Fibroblast of lung (primary cell): Measurements from ENCODE around the gene ARHGAP28. TPM values are rescaled to one million over a fixed set of nuclear protein-coding genes. Genes with fewer than 3 reads are reported as not detected.

ENCODE experiments used
- DNase-seq, 2 donors: peaks; one replicate each; pipeline versions ENCODE4 v3.0.0 to v3.0.0-alpha.2; 2010; ENCODE audit warnings: low read depth in 2 of 2
- H2AFZ ChIP-seq: 2 replicates; pipeline ENCODE4 v1.5.1; 2012; ENCODE audit warnings: low read length, control low read depth, inconsistent platforms
- H3K27ac ChIP-seq: 2 replicates; pipeline ENCODE4 v1.5.1; 2011; ENCODE audit warnings: low read length, control low read depth; ENCODE audit not compliant: insufficient read depth
- H3K27me3 ChIP-seq: 2 replicates; pipeline ENCODE4 v1.5.1; 2011; ENCODE audit warnings: mild to moderate bottlenecking, low read length; ENCODE audit not compliant: control insufficient read depth, insufficient read depth
- H3K36me3 ChIP-seq: 2 replicates; pipeline ENCODE4 v1.5.1; 2011; ENCODE audit warnings: low read length; ENCODE audit not compliant: control insufficient read depth, insufficient read depth
- H3K4me1 ChIP-seq: 2 replicates; pipeline ENCODE4 v1.5.1; 2011; ENCODE audit warnings: low read length; ENCODE audit not compliant: control insufficient read depth, insufficient read depth; ENCODE audit errors: extremely low read depth
- H3K4me2 ChIP-seq: 2 replicates; pipeline ENCODE4 v1.5.1; 2011; ENCODE audit warnings: low read length, control low read depth; ENCODE audit not compliant: insufficient read depth; ENCODE audit errors: extremely low read depth
- H3K4me3 ChIP-seq, 4 experiments: fragments of 200-600 bp in 1 of 4; sonication (generic) in 1 of 4; replicated peaks in 1 of 4; 2 replicates each; pipeline ENCODE4 v1.5.1; 2011 to 2016; ENCODE audit warnings: low read length in 4 of 4, low read depth in 3 of 4, mild to moderate bottlenecking in 3 of 4, control low read depth in 2 of 4, inconsistent platforms in 1 of 4, mixed read lengths in 1 of 4; ENCODE audit not compliant: insufficient read depth in 1 of 4; ENCODE audit errors: control extremely low read depth in 1 of 4
- H3K79me2 ChIP-seq: 2 replicates; pipeline ENCODE4 v1.5.1; 2012; ENCODE audit warnings: mild to moderate bottlenecking, low read length, inconsistent platforms; ENCODE audit not compliant: control insufficient read depth, insufficient read depth
- H3K9ac ChIP-seq: 2 replicates; pipeline ENCODE4 v1.5.1; 2011; ENCODE audit warnings: mild to moderate bottlenecking, low read length, control low read depth; ENCODE audit not compliant: insufficient read depth
- H3K9me3 ChIP-seq: 2 replicates; pipeline ENCODE4 v1.5.1; 2012; ENCODE audit warnings: low read depth, low read length; ENCODE audit not compliant: control insufficient read depth, insufficient read depth
- H4K20me1 ChIP-seq: 2 replicates; pipeline ENCODE4 v1.5.1; 2011; ENCODE audit warnings: low read length; ENCODE audit not compliant: control insufficient read depth, insufficient read depth; ENCODE audit errors: extremely low read depth
- CTCF ChIP-seq, 2 donors: IDR thresholded peaks in 1 of 2; conservative IDR thresholded peaks in 1 of 2; 1 replicate in 1 of 2; 2 replicates in 1 of 2; pipeline ENCODE4 v1.5.1; 2011 to 2012; ENCODE audit warnings: low read length in 2 of 2, control low read depth in 1 of 2, inconsistent platforms in 1 of 2, low read depth in 1 of 2, mild to moderate bottlenecking in 1 of 2
- EZH2 ChIP-seq: IDR thresholded peaks from 2 replicates; pipeline ENCODE4 v1.5.1; 2012; ENCODE audit warnings: low read length, control low read depth, mild to moderate bottlenecking; ENCODE audit errors: missing control alignments
- polyA plus RNA-seq, 2 donors: library from polyadenylated mRNA; depleted of rRNA in 1 of 2; stranded (reverse) in 1 of 2; unstranded in 1 of 2; fragments of >200 nt; gene quantifications; 2 replicates each; pipeline ENCODE4 v1.2.1, GENCODE V29; 2011 to 2012; ENCODE audit warnings: missing spikeins in 1 of 2
- total RNA-seq: library from RNA; depleted of rRNA; stranded (reverse); fragments of >200 nt; gene quantifications from 2 replicates; pipeline ENCODE4 v1.2.1, GENCODE V29; 2014

Gene ARHGAP28
- total and polyA plus RNA-seq, 2 donors (not counting 1 experiment from before 2014, with no cell fraction given): 3.3 to 35.0 TPM

DNA sequence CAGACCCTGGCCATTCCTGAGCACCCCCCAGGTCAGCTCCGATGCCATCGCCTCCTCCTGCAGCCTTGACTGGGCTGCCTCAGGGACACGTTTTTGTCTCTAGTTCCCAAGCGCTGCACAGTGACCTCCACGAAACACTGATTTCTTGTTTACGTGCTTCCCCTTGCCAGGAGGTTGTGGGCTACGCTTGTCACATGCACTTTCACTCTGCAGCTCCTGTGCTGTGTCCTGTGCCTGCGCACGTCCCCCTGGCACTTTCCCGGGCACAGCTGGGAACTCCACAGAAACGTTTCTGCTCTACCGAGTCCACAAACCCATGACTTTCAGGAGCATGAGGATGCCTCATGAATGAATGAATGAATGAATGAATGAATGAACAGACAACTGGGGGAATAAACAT is 227.5 kb downstream of the ARHGAP28 start:
- no peak overlapping the region for H3K4me2 ChIP-seq
- H3K4me3 ChIP-seq: no peak overlapping the region
- H3K27me3 ChIP-seq: no peaks in the 10 kb centered on the region
- no peaks in the 10 kb centered on the region for H3K4me1 ChIP-seq
- no peak for DNase-seq
- no peaks in the 10 kb centered on the region for H4K20me1 ChIP-seq
- no peak overlapping the region for H3K27ac ChIP-seq
- H3K9ac ChIP-seq: no peak overlapping the region
- TF ChIP-seq CTCF (conservative IDR thresholded peaks at IDR 0.05 in 1 of 2, IDR thresholded peaks at IDR 0.05 in 1 of 2; ENCODE audit: low read depth in 1 of 2, low read length in 2 of 2) (no peak), EZH2 (no peak)
- H3K9me3 ChIP-seq: no peaks in the 10 kb centered on the region
- H3K79me2 ChIP-seq: no peaks in the 10 kb centered on the region
- H3K36me3 ChIP-seq: no peaks in the 10 kb centered on the region
- H2AFZ ChIP-seq: no peak overlapping the region

GRCh38 chr18:6959110-6959509 is 229.6 kb downstream of the ARHGAP28 start:
- H4K20me1 ChIP-seq: no peaks in the 10 kb centered on the region
- H3K4me2 ChIP-seq: no peak overlapping the region
- H3K9ac ChIP-seq: no peak overlapping the region
- H3K27me3 ChIP-seq: no peaks in the 10 kb centered on the region
- DNase-seq: no peak
- H3K79me2 ChIP-seq: no peaks in the 10 kb centered on the region
- no peaks in the 10 kb centered on the region for H3K36me3 ChIP-seq
- no peak overlapping the region for H2AFZ ChIP-seq
- no peaks in the 10 kb centered on the region for H3K4me1 ChIP-seq
- H3K27ac ChIP-seq: no peak overlapping the region
- TF ChIP-seq CTCF (conservative IDR thresholded peaks at IDR 0.05 in 1 of 2, IDR thresholded peaks at IDR 0.05 in 1 of 2; ENCODE audit: low read depth in 1 of 2, low read length in 2 of 2): no peak
- no peak for TF ChIP-seq EZH2
- H3K4me3 ChIP-seq: no peak overlapping the region
- H3K9me3 ChIP-seq: no peaks in the 10 kb centered on the region

- H4K20me1 ChIP-seq: no peaks in the 10 kb centered on the region
- no peaks in the 10 kb centered on the region for H3K79me2 ChIP-seq
- no peaks in the 10 kb centered on the region for H3K27me3 ChIP-seq
- H3K4me2 ChIP-seq: no peak overlapping the region
- H3K27ac ChIP-seq: no peak overlapping the region
- TF ChIP-seq EZH2: no peak
- no peak for TF ChIP-seq CTCF (conservative IDR thresholded peaks at IDR 0.05 in 1 of 2, IDR thresholded peaks at IDR 0.05 in 1 of 2; ENCODE audit: low read depth in 1 of 2, low read length in 2 of 2)
- no peak overlapping the region for H3K9ac ChIP-seq
- H3K4me1 ChIP-seq: no peaks in the 10 kb centered on the region
- no peak overlapping the region for H3K4me3 ChIP-seq
- no peaks in the 10 kb centered on the region for H3K9me3 ChIP-seq
- no peak overlapping the region for H2AFZ ChIP-seq
- no peak for DNase-seq
- H3K36me3 ChIP-seq: no peaks in the 10 kb centered on the region
Observed at GRCh38 chr18:6960124-6960523, 230.6 kb downstream of the ARHGAP28 start.
